NCI-H526 (cell line): Measurements from ENCODE around the gene NACC2.
A peak's percentile ranks its signal among the peaks of the same experiment; 100 is the strongest.
"Not testable (repeated sequence)": the region's sequence is repeated elsewhere in the genome, so short reads cannot be mapped to it uniquely, and the experiment has no call there.

Experiments used
- DNase-seq, 2 experiments: peaks; one replicate each; lab custom pipeline; 2025; lab: John Stamatoyannopoulos, UW

NACC2 gene

DNA sequence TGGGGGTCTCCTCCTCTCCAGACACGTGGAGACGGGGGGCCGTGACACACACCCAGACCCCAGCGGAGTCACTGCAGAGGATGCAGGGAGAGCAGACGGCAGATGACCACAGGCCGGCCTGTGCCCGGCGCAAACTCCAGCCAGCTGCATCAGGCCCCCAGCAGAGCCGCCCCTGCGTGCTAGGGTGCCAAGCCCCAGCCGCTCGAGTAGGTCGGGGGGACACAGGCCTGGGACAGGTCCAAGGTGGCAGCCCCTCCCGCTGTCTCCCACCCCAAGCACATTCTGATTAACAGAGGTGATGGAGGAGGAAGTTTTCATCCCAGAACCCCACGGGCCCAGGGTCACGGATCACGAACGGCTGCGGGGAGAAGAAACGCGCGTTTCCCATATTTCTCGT lies 14.4 kb downstream of the NACC2 start:
- no peak for DNase-seq

DNA sequence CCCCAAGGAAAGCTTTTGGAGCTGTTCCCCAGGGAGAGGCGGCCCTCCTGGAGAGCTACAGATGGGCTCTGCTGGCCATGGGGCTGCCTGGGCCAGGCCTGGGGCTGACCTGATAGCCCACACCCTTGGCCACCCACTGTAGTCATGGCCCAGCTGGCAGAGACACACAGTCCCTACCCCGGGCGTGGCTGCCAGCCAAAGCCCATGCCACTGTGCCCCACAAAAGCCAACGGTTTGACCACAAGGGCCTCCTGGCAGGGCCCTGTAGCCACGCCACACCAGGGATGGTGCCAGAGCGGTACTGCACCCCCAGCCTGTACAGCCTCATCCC lies 15.2 kb downstream of the NACC2 start:
- DNase-seq, result no peak

- DNase-seq, result peak in 1 of 2 experiments; percentile 37
These were observed 15.7 kb downstream of the NACC2 start for GRCh38 chr9:136079211-136079915.

DNA sequence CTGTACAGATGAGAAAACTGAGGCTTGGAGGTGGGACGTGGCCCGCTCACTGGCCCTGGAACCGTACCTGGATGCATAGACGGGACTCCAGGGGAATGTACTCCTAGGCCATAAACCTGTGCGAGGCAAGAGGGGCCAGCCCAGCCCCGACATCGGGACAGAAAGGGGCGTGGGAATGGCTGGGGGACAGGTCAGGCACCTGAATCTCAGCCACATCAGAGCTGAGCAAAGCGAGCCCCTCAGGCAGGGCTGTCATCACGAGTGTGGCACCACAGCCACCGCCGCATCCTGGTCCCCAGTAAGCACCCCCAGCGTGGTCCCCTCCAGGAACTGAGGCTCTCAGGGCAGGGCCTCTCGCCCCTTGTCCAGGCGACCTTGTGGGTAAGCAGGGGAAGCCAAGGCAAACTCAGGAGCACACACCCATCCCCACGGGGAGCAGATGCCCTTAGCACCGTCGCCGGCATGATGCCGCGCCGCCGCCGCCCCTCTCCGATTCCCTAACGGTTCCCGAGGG lies 16.5 kb downstream of the NACC2 start:
- peak in 1 of 2 experiments; percentile 64 for DNase-seq

DNA sequence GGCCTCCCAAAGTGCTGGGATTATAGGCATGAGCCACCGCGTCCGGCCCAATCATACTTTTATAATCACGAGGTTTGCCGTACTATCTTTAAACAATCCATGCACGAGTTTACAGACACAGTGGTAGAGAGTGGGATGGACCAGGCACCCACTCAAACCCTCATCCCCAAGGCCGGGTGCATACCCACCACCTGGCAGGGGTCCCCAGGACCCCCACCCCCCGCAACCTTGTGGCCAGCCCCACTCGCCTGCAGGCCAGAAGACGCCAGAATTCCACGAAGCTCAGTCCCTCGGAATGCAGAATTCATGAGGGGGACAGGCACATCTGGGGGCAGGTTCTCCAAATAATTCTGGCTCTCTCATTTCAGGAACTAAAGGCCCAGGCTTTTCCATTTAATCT lies 17.1 kb downstream of the NACC2 start:
- DNase-seq, result no peak

DNA sequence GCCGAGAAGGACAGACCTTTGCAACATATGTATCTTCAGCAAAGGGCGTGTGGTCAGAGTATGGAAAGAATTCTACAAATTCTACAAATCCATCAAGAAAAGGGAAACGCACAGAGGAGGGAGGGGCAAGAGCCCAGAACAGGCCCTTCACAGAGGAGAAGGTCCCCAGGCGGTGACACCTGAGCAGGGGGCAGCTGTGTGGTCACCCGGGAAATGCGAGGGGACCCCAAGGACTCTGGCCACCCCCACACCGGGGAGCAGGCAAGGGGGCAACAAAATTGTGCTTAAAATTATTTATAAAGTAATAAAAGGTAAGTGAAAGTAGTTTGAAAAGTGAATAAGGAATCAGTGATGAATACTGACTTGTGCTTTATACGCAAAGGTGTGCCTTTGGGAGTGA lies 17.6 kb downstream of the NACC2 start:
- no peak for DNase-seq

DNA sequence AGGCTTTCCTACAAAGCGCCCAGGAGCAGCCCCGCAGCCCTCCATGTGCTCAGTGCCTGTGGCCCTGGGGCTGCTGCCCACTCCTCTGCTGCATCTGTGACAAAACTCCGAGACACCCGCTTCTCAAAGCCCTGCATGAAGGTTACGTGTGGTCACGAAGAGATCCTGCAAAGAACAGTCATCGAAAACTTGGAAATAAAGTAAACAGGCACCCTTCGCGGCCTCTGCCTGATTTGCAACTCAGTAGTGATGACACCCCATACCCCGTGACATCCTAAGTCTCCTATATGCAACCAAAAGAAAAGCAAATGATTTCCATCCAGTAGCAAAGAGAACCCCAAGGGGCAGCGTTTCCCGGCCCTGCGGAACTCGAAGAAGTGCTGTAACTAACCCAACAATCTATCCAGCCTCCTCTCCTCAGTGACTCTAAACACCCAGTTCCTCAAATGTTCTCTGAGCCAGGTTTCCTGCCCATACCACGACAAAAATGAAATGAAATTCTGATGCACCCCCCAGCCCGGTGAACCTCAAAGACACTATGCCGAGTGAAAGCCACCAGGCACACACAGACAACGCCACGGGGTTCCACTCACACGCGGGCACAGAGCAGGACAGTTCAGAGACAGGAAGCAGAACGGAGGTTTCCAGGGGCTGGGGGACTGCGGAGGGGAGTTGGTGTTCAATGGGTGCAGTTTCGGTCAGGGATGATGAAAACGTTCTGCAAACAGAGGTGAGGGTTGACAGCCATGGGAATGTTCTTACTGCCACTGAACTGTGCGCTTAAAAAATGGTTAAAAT lies 19.0 kb downstream of the NACC2 start:
- DNase-seq, result no peak

DNA sequence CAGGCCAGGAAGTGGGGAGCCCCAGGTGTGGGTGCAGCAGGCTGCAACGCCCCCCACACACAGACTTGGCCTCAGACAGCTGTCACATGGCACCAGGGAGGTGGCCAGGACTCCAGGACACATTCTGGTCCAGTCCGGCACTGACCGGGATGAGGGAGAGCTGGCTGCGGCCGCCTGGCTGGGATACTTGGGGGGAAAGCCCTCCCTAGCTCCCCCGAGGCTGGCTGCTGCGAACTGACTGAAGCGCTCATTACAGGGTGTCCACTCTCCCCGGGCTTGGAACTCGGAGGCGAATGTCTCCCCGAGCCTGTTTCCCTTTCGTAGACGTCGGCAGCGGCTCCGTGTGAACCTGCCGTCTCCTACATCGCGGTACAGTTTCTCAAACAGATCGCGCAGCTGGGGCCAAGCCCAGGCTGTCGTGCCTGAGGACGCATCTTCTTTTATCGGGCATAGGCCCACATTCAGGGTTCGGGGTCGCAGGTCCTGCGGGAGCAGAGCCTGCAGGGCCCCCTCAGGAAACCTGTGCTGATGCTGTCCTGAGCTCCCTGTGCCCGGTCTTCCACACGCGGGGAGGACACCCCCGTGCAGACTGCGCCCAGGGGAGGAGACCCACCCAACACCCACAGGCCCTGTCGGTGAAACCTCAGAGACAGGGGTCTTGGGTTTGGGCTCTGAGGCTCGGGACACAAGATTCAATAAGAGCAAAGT lies 19.8 kb downstream of the NACC2 start:
- DNase-seq, result no peak

GRCh38 chr9:136074706-136075105 lies 20.4 kb downstream of the NACC2 start:
- DNase-seq, result no peak

DNA sequence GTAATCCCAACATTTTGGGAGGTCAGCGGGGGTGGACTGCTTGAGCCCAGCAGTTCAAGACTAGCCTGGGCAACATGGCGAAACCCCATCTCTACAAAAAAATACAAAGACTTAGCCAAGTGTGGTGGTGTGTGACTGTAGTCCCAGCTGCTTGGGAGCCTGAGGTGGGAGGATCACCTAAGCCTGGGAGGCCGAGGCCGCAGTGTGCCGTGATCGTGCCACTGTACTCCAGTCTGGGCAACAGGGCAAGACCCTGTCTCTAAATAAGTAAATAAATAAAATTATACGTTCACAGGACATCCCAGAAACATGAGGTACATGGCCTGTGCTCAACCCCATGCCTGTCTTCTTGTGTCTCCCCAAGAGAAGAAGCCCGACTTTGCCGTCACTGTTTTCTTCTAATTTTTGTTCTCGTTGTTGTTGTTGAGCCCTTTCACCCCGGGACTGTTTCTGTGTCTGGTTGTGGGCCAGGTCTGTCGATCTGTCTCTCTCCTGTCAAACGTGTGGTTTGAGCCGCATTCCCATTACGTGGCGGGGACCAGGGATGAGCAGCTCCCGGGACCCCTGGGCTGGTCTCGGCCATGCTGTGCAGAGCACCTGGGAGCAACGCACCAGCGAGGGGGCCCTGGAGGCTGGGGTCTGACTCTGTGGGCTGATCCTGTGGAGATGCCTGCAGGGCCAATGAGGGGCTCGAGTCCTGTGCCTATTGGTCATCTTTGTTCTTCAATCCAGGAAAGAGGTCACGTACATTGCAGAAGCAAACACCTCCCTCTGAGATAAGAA lies 32.2 kb downstream of the NACC2 start:
- DNase-seq, result no peak

DNA sequence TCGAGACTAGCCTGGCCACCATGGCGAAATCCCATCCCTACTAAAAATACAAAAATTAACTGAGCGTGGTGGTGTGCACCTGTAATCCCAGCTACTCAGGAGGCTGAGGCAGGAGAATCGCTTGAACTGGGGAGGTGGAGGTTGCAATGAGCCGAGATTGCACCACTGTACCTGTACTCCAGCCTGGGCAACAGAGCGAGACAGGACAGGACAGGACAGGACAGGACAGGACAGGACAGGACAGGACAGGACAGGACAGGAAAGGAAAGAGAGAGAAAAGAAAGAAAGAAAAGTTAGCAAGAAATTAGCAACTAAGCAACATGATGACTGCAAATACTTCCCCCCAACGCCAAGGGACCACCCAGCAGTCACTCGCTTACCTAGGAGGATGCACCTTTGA lies 33.2 kb downstream of the NACC2 start:
- DNase-seq, result not testable (repeated sequence)

GRCh38 chr9:136061405-136061804 lies 33.7 kb downstream of the NACC2 start:
- no peak for DNase-seq

DNA sequence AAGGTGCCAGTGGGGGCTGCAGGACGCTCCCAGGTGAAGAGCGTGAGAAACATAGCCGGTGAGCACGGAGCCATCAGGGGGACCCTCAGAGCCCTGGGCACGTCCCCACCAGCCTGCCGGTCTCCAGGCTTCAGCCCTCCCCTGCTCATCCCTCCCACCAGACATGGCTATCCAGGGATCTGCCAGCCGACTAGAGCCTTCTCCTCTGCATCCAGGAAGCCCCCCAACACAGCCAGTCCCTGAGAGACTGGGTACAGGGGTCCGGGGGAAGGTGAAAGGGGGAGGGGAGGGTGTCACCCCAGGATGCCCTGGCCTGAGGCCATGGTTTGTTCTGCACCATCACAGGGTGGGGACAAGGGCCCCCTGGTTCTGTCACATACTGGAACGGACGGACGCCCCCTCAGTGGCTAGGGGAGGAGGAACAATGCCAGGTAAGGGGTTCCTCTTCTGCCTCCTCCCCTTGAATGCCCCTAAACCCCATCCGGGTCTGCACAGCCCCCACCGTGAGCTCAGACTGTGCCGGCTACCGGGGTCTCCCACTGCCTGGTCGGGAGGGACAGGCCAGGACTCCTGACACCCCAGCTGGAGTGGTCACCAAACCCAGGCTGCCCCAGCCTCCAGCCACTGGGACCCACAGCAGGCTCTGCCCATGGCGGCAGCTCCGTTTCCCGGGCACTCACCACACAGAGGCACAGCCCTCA lies 34.3 kb downstream of the NACC2 start:
- DNase-seq, result no peak

- peak in 1 of 2 experiments; percentile 23 for DNase-seq
These were observed 35.0 kb downstream of the NACC2 start for GRCh38 chr9:136059851-136060670.

DNA sequence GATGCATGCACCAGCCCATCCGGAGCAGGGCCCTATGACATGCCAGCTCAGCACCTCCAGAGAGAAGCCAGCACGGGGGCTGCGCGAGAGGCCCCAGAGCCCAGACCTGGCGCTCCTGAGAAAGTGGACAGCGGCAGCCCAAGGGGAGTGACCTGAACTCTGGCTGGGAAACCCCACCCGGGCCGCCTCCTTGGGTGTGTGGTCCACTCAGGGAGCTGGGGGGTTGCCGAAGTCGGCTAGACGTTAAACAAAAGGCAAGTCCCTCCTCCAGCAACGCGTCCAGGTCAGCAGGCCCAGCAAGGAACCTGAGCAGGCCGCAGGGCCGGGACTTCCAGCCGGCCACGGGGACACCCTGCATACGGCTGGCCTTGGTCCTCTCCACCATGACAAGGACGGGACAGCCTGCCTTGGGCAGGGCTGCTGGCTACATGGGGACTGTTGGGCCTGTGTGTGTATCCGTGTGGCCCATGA lies 35.7 kb downstream of the NACC2 start:
- DNase-seq, result no peak

DNA sequence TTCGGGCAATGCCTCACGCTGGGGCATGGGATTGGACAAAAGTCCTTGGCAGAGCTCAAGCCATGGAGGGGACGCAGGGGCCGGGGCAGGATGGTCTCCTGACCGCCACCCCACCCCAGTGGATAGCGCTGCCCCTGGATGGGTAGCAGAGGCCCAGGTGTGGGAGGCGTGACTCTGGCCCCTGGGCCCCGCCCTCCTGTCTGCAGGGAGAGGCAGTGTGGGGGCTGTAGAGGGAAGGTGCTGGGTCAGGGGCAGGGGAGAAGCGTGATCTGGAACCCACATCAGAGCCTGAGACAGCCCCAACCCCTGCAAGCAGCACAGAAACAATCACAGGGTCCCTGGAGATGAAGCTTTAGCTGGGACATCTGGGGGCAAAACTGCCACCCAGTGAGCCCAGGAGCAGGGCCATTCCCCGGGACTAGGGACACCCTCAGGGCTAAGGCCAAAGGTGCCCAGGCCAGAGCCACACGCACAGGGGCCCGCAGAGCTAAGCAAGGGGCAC lies 36.2 kb downstream of the NACC2 start:
- DNase-seq, result no peak

GRCh38 chr9:136058084-136058483 lies 37.0 kb downstream of the NACC2 start:
- DNase-seq, result no peak

GRCh38 chr9:136057236-136058081 lies 37.6 kb downstream of the NACC2 start:
- DNase-seq, result peak; percentile 42 to 71
